CD4-positive, alpha-beta T cell treated with Interleukin-4 for 1 hour (primary cell): ENCODE measurements around the gene ABAT.
"Not testable (repeated sequence)": the region's sequence is repeated elsewhere in the genome, so short reads cannot be mapped to it uniquely, and the experiment has no call there.

ENCODE experiments used
- DNase-seq, 2 donors: peaks; one replicate each; pipeline ENCODE4 v3.0.0-alpha.2; 2020 to 2022

Gene ABAT

GRCh38 chr16:8649829-8650554, 24.4 kb upstream of the ABAT start:
- DNase-seq, result no peak

GRCh38 chr16:8651958-8652357, 22.5 kb upstream of the ABAT start:
- not testable (repeated sequence) for DNase-seq

GRCh38 chr16:8655184-8655717, 19.2 kb upstream of the ABAT start:
- peak in 1 of 2 donors; percentile 53 for DNase-seq

GRCh38 chr16:8656376-8656775, 18.0 kb upstream of the ABAT start:
- no peak for DNase-seq

- peak; percentile 30 to 48 for DNase-seq
These were observed 13.5 kb upstream of the ABAT start for GRCh38 chr16:8660841-8661301.

GRCh38 chr16:8661703-8662102, 12.7 kb upstream of the ABAT start:
- DNase-seq, result no peak

GRCh38 chr16:8663192-8664089, 11.0 kb upstream of the ABAT start:
- no peak for DNase-seq

- no peak for DNase-seq
These were observed 8.9 kb upstream of the ABAT start for GRCh38 chr16:8665529-8665928.

- DNase-seq, result no peak
These were observed 6.9 kb upstream of the ABAT start for GRCh38 chr16:8667492-8667891.

- DNase-seq, result no peak
These were observed 6.3 kb upstream of the ABAT start for GRCh38 chr16:8668113-8668512.

GRCh38 chr16:8669481-8669880, 4.9 kb upstream of the ABAT start:
- DNase-seq, result no peak

GRCh38 chr16:8670014-8670560, 4.3 kb upstream of the ABAT start:
- DNase-seq, result no peak

- DNase-seq, result no peak
These were observed 605 bp upstream of the ABAT start for GRCh38 chr16:8673611-8674412.

GRCh38 chr16:8675183-8676159, 1.1 kb downstream of the ABAT start:
- DNase-seq, result peak; percentile 45 to 66

- DNase-seq, result no peak
These were observed 1.7 kb downstream of the ABAT start for GRCh38 chr16:8676160-8676547.

- no peak for DNase-seq
These were observed 2.4 kb downstream of the ABAT start for GRCh38 chr16:8676737-8677375.

- no peak for DNase-seq
These were observed 3.1 kb downstream of the ABAT start for GRCh38 chr16:8677481-8677880.

GRCh38 chr16:8678068-8678927, 3.9 kb downstream of the ABAT start:
- no peak for DNase-seq

- no peak for DNase-seq
These were observed 4.7 kb downstream of the ABAT start for GRCh38 chr16:8679151-8679550.
